A673 (cell line): ENCODE results near the gene SLC25A21.
"Not testable (repeated sequence)": the region's sequence is repeated elsewhere in the genome, so short reads cannot be mapped to it uniquely, and the experiment has no call there.

Source experiments
- CTCF ChIP-seq: fragments of 300-800, 200-600 bp; sonication (generic); conservative IDR thresholded peaks from 2 replicates; pipeline ENCODE4 v1.5.1; 2017; ENCODE audit warnings: low read depth, mild to moderate bottlenecking, antibody characterized with exemption, low read length, moderate library complexity, mixed read lengths
- EZH2 ChIP-seq: fragments of 200-600 bp; sonication (generic); IDR thresholded peaks from 2 replicates; pipeline ENCODE4 v1.6.1; 2017; ENCODE audit warnings: borderline replicate concordance, low read depth, mild to moderate bottlenecking, mixed read lengths, antibody characterized with exemption, low read length; ENCODE audit not compliant: poor library complexity, severe bottlenecking

GRCh38 chr14:36862237-36862636 is 310.2 kb downstream of the SLC25A21 start:
- TF ChIP-seq CTCF, EZH2: not testable (repeated sequence)
